Mucosa of descending colon (tissue), 3 donors: ENCODE measurements around the gene C11orf71. TPM values are rescaled to one million over a fixed set of nuclear protein-coding genes. Genes with fewer than 3 reads are reported as not detected.

ENCODE experiments used
- ATAC-seq: fragments of 200-7000 bp; cut with Tn5 transposase; one replicate; pipeline ENCODE4 v1.9.1; 2020; ENCODE audit warnings: mild to moderate bottlenecking, moderate library complexity
- DNase-seq, 3 donors: peaks; one replicate each; pipeline ENCODE4 v3.0.0-alpha.2; 2020
- H3K36me3 ChIP-seq: fragments of 200-600 bp; one replicate; pipeline ENCODE4 v1.8.0; 2021; ENCODE audit warnings: low read depth, mild to moderate bottlenecking
- H3K4me1 ChIP-seq: fragments of 200-600 bp; one replicate; pipeline ENCODE4 v1.8.0; 2021; ENCODE audit warnings: low read depth, mild to moderate bottlenecking
- H3K4me3 ChIP-seq: fragments of 200-600 bp; one replicate; pipeline ENCODE4 v1.8.0; 2021; ENCODE audit warnings: mild to moderate bottlenecking
- H3K9me3 ChIP-seq: fragments of 200-600 bp; one replicate; pipeline ENCODE4 v1.8.0; 2021; ENCODE audit warnings: mild to moderate bottlenecking
- intact Hi-C, 2 donors: fragments of 100-400 bp; cut with DNase I in 1 of 2; cut with micrococcal nuclease in 1 of 2; formaldehyde crosslinking; loops; one replicate each; pipeline versions ENCODE4 v1.11.0 to v1.11.1; 2022; cut with DNase I, micrococcal nuclease
- long read RNA-seq, 2 donors: library from polyadenylated mRNA; unstranded; transcript quantifications; one replicate each; pipeline ENCODE4 v2.0.0, GENCODE V29; 2019 to 2021
- total RNA-seq, 3 donors: library from RNA; stranded (reverse); fragmentation: NEBNext Ultra II Directional in 2 of 3; extraction: Animal tissue kit (Norgen Biotek cat#: 25700) in 2 of 3; gene quantifications; one replicate each; pipeline versions ENCODE4 v1.2.1 to v1.2.4, GENCODE V29; 2021 to 2023
- TF ChIP-seq, protein P1 (sequence below): fragments of 200-600 bp; IDR thresholded peaks from one replicate; pipeline ENCODE4 v1.8.0; 2022; ENCODE audit warnings: antibody characterized with exemption, mild to moderate bottlenecking
- donor health status: DM: no; HTN: no; CAD: no; lungs with moderate emphysema.
- donor health status: DM: no; HTN: no; CAD: no.
- donor health status: DM: no; HTN: yes; CAD: no.

The C11orf71 gene
- total RNA-seq: 10 to 100 TPM in 2 of 3 donors, 1 to 10 TPM in 1; 8.6 to 14.0 (median 12.0) TPM
- long read RNA-seq, donor 1, transcript C11orf71-202 (1 exons, 1,980 nt): major isoform, 10 of 10 reads
- long read RNA-seq, donor 1, partial matches to known transcripts: 0 of 10 reads
- long read RNA-seq, donor 1, other reads (novel, unspliced or antisense): 0 of 10 reads
- long read RNA-seq, donor 2, transcript C11orf71-202 (1 exons, 1,980 nt): major isoform, 12 of 12 reads
- long read RNA-seq, donor 2, partial matches to known transcripts: 0 of 12 reads
- long read RNA-seq, donor 2, other reads (novel, unspliced or antisense): 0 of 12 reads

- intact Hi-C loops: no loop called here
- Histone ChIP-seq H3K4me3 (peak within 1 kb of the TSS; percentile 69), H3K9me3 (no peaks in the 10 kb centered on the region), H3K4me1 (peaks cover 21% of the 10 kb centered on the region), H3K36me3 (no peaks in the 10 kb centered on the region)
- TF ChIP-seq, protein P1, sequence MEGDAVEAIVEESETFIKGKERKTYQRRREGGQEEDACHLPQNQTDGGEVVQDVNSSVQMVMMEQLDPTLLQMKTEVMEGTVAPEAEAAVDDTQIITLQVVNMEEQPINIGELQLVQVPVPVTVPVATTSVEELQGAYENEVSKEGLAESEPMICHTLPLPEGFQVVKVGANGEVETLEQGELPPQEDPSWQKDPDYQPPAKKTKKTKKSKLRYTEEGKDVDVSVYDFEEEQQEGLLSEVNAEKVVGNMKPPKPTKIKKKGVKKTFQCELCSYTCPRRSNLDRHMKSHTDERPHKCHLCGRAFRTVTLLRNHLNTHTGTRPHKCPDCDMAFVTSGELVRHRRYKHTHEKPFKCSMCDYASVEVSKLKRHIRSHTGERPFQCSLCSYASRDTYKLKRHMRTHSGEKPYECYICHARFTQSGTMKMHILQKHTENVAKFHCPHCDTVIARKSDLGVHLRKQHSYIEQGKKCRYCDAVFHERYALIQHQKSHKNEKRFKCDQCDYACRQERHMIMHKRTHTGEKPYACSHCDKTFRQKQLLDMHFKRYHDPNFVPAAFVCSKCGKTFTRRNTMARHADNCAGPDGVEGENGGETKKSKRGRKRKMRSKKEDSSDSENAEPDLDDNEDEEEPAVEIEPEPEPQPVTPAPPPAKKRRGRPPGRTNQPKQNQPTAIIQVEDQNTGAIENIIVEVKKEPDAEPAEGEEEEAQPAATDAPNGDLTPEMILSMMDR: no peak
- DNase-seq (peak; percentile 97 to 99 (median 98)), ATAC-seq (peak; percentile 95)
Observed at GRCh38 chr11:114400216-114400914, at the start of gene C11orf71, which contains the start of gene RBM7. C11orf71 (minus strand) TSS chr11:114400511; CDS start chr11:114400331, 180 bp downstream. RBM7 (plus strand) TSS chr11:114400666; CDS start chr11:114400672, 6 bp downstream.

- ATAC-seq: no peak
- Histone ChIP-seq H3K4me3 (no peak overlapping the region), H3K36me3 (no peaks in the 10 kb centered on the region), H3K4me1 (no peaks in the 10 kb centered on the region), H3K9me3 (no peaks in the 10 kb centered on the region)
- no peak for DNase-seq
- TF ChIP-seq, protein P1: no peak
- intact Hi-C loops: no loop called here
Observed at GRCh38 chr11:114449845-114450244, 49.5 kb upstream of the C11orf71 start.

GRCh38 chr11:114448749-114449482 lies 48.6 kb upstream of the C11orf71 start:
- TF ChIP-seq, protein P1: no peak
- Histone ChIP-seq H3K4me1 (no peaks in the 10 kb centered on the region), H3K36me3 (no peaks in the 10 kb centered on the region), H3K4me3 (no peak overlapping the region), H3K9me3 (no peaks in the 10 kb centered on the region)
- ATAC-seq (no peak), DNase-seq (no peak)
- intact Hi-C loops: no loop called here

DNA sequence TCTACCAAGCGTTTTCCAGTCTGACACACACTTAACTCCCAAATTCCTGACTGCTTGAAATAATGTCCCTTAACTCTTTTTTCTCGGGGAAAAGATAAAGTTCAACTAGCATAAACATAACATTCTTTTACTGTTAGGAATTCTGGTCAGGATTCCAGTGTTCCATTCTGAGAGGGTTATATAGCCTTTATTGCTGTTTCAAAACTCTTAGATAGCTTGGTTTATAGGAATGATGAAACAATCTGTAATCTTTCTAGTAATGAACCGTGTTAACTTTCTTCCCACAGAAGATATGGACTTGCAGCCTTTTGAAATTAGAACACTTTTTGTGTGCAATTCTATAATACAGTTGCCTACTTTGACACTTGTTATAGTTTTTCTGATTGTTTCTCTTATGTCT lies 47.6 kb upstream of the C11orf71 start:
- TF ChIP-seq, protein P1: no peak
- Histone ChIP-seq H3K4me1 (no peaks in the 10 kb centered on the region), H3K36me3 (no peaks in the 10 kb centered on the region), H3K9me3 (no peaks in the 10 kb centered on the region), H3K4me3 (no peak overlapping the region)
- DNase-seq: no peak
- intact Hi-C loops: no loop called here
- no peak for ATAC-seq

GRCh38 chr11:114447444-114447843 lies 47.1 kb upstream of the C11orf71 start:
- ATAC-seq (no peak), DNase-seq (no peak)
- intact Hi-C loops: no loop called here
- Histone ChIP-seq H3K4me1 (no peaks in the 10 kb centered on the region), H3K4me3 (no peak overlapping the region), H3K36me3 (no peaks in the 10 kb centered on the region), H3K9me3 (no peaks in the 10 kb centered on the region)
- TF ChIP-seq, protein P1: no peak
